SK-N-SH (cell line): Measurements from ENCODE around the gene ERI3. TPM values are rescaled to one million over a fixed set of nuclear protein-coding genes. Genes with fewer than 3 reads are reported as not detected.
A peak's percentile ranks its signal among the peaks of the same experiment; 100 is the strongest.

Experiments used
- CTCF ChIA-PET: fragments of 300-600, 350-600 bp; formaldehyde crosslinking; extraction: SDS; loops from one replicate; lab custom pipeline; 2021; lab: Yijun Ruan, JAX
- POLR2A ChIA-PET: fragments of 350-600 bp; sonication (Branson Sonifier 250); formaldehyde crosslinking; extraction: SDS; loops from one replicate; lab custom pipeline; 2020; ENCODE audit warnings: antibody characterized with exemption, inconsistent platforms; lab: Yijun Ruan, JAX
- DNase-seq: peaks from one replicate; pipeline ENCODE4 v3.0.0; 2012
- H2AFZ ChIP-seq: fragments of 200-600 bp; sonication (generic); 2 replicates; pipeline ENCODE4 v1.8.1; 2016; ENCODE audit warnings: antibody characterized with exemption, mild to moderate bottlenecking, low read depth
- H3F3A ChIP-seq: fragments of 200-600 bp; sonication (generic); replicated peaks from 2 replicates; pipeline ENCODE3; 2016; ENCODE audit warnings: antibody characterized with exemption, mild to moderate bottlenecking; ENCODE audit not compliant: insufficient read depth
- H3K27ac ChIP-seq, 2 experiments: fragments of 200-500 bp in 1 of 2; fragments of 200-600 bp in 1 of 2; sonication (Bioruptor generic) in 1 of 2; sonication (generic), shearing (Covaris generic) in 1 of 2; 2 replicates each; pipeline versions ENCODE4 v1.5.1 to v1.6.1; 2014 to 2016; ENCODE audit warnings: low read depth in 2 of 2, inconsistent platforms in 1 of 2, low read length in 1 of 2, mild to moderate bottlenecking in 1 of 2, mixed read lengths in 1 of 2
- H3K27me3 ChIP-seq: fragments of 200-600 bp; sonication (generic), shearing (Covaris generic); 2 replicates; pipeline ENCODE4 v1.6.1; 2016; ENCODE audit warnings: mixed run types; ENCODE audit not compliant: insufficient read depth
- H3K36me3 ChIP-seq, 2 experiments: fragments of 200-500 bp in 1 of 2; fragments of 200-600 bp in 1 of 2; sonication (Bioruptor generic) in 1 of 2; sonication (generic) in 1 of 2; replicated peaks in 1 of 2; 2 replicates each; pipeline versions ENCODE3 to v1.5.1; 2014 to 2016; ENCODE audit warnings: low read length in 1 of 2, mild to moderate bottlenecking in 1 of 2; ENCODE audit not compliant: insufficient read depth in 2 of 2, control insufficient read depth in 1 of 2
- H3K4me1 ChIP-seq, 2 experiments: fragments of 200-500 bp in 1 of 2; fragments of 200-600 bp in 1 of 2; sonication (Bioruptor generic) in 1 of 2; sonication (generic), shearing (Covaris generic) in 1 of 2; 2 replicates each; pipeline versions ENCODE4 v1.5.1 to v1.6.1; 2014 to 2016; ENCODE audit warnings: low read depth in 1 of 2, low read length in 1 of 2, mixed run types in 1 of 2; ENCODE audit not compliant: insufficient read depth in 2 of 2, control insufficient read depth in 1 of 2
- H3K4me2 ChIP-seq: fragments of 200-600 bp; sonication (generic), shearing (Covaris generic); 2 replicates; pipeline ENCODE4 v1.6.1; 2017; ENCODE audit warnings: mixed run types
- H3K4me3 ChIP-seq, 2 experiments: fragments of 200-500 bp in 1 of 2; fragments of 200-600 bp in 1 of 2; sonication (Bioruptor generic) in 1 of 2; sonication (generic), shearing (Covaris generic) in 1 of 2; 2 replicates each; pipeline versions ENCODE4 v1.5.1 to v1.8.1; 2014 to 2016; ENCODE audit warnings: low read depth in 2 of 2, inconsistent platforms in 1 of 2, low read length in 1 of 2, mild to moderate bottlenecking in 1 of 2, mixed read lengths in 1 of 2, moderate library complexity in 1 of 2
- H3K79me2 ChIP-seq: fragments of 200-600 bp; sonication (generic); 2 replicates; pipeline ENCODE4 v1.8.1; 2017; ENCODE audit warnings: mild to moderate bottlenecking; ENCODE audit not compliant: insufficient read depth
- H3K9ac ChIP-seq: fragments of 200-600 bp; sonication (generic); 2 replicates; pipeline ENCODE4 v1.6.1; 2017; ENCODE audit warnings: mixed run types
- H3K9me2 ChIP-seq: fragments of 200-600 bp; sonication (generic); 2 replicates; pipeline ENCODE4 v1.6.1; 2017; ENCODE audit warnings: mixed run types
- H3K9me3 ChIP-seq: fragments of 200-600 bp; sonication (generic); 2 replicates; pipeline ENCODE4 v1.6.1; 2017; ENCODE audit warnings: mixed run types, mild to moderate bottlenecking, moderate library complexity
- H4K20me1 ChIP-seq: fragments of 200-600 bp; sonication (generic); 2 replicates; pipeline ENCODE4 v1.6.1; 2017; ENCODE audit warnings: mild to moderate bottlenecking, mixed run types; ENCODE audit not compliant: insufficient read depth
- CHD2 ChIP-seq: fragments of 150-350 bp; IDR thresholded peaks from 2 replicates; pipeline ENCODE4 v1.6.1; 2018; ENCODE audit warnings: low read length; ENCODE audit not compliant: partially characterized antibody
- ELF1 ChIP-seq: IDR thresholded peaks from 2 replicates; pipeline ENCODE4 v1.4.0; 2012
- FOSL2 ChIP-seq: IDR thresholded peaks from 2 replicates; pipeline ENCODE4 v1.4.0; 2012; ENCODE audit warnings: low read depth, mild to moderate bottlenecking, moderate library complexity, borderline replicate concordance
- FOXJ3 ChIP-seq: sonication (generic); formaldehyde crosslinking; IDR thresholded peaks from 2 replicates; pipeline ENCODE4 v1.5.1; 2020; ENCODE audit warnings: mild to moderate bottlenecking, missing genetic modification reagents
- FOXM1 ChIP-seq: IDR thresholded peaks from 2 replicates; pipeline ENCODE4 v1.4.0; 2012; ENCODE audit warnings: low read depth, mild to moderate bottlenecking
- GABPA ChIP-seq: IDR thresholded peaks from 2 replicates; pipeline ENCODE4 v1.4.0; 2012; ENCODE audit warnings: low read depth, mild to moderate bottlenecking
- GATA2 ChIP-seq: sonication (generic); formaldehyde crosslinking; IDR thresholded peaks from 2 replicates; pipeline ENCODE4 v1.5.0; 2020; ENCODE audit warnings: mild to moderate bottlenecking, missing genetic modification reagents
- JUND ChIP-seq: IDR thresholded peaks from 2 replicates; pipeline ENCODE4 v1.4.0; 2012
- MEF2A ChIP-seq: IDR thresholded peaks from 2 replicates; pipeline ENCODE4 v1.4.0; 2012; ENCODE audit warnings: low read depth, borderline replicate concordance
- NFIC ChIP-seq: IDR thresholded peaks from 2 replicates; pipeline ENCODE4 v1.4.0; 2012; ENCODE audit warnings: borderline replicate concordance
- RAD21 ChIP-seq: IDR thresholded peaks from 2 replicates; pipeline ENCODE4 v1.6.1; 2012; ENCODE audit warnings: mild to moderate bottlenecking, low read length
- RCOR1 ChIP-seq: fragments of 150-350 bp; IDR thresholded peaks from 2 replicates; pipeline ENCODE4 v1.6.1; 2017; ENCODE audit warnings: antibody characterized with exemption, low read length
- RXRA ChIP-seq: IDR thresholded peaks from 2 replicates; pipeline ENCODE4 v1.4.0; 2012; ENCODE audit warnings: low read depth, mild to moderate bottlenecking, borderline replicate concordance
- SIN3A ChIP-seq: IDR thresholded peaks from 2 replicates; pipeline ENCODE4 v1.6.1; 2012; ENCODE audit warnings: low read depth, mild to moderate bottlenecking, low read length, moderate library complexity, borderline replicate concordance
- SMC3 ChIP-seq: IDR thresholded peaks from 2 replicates; pipeline ENCODE4 v1.6.1; 2012; ENCODE audit warnings: low read depth, low read length, improper control_type of control experiment
- TAF1 ChIP-seq: IDR thresholded peaks from 2 replicates; pipeline ENCODE4 v1.6.1; 2012; ENCODE audit warnings: low read depth, mild to moderate bottlenecking, low read length, moderate library complexity, borderline replicate concordance
- TCF12 ChIP-seq: IDR thresholded peaks from 2 replicates; pipeline ENCODE4 v1.4.0; 2012
- TEAD4 ChIP-seq: IDR thresholded peaks from 2 replicates; pipeline ENCODE4 v1.4.0; 2012; ENCODE audit warnings: mild to moderate bottlenecking, borderline replicate concordance; ENCODE audit not compliant: insufficient read depth
- USF1 ChIP-seq: IDR thresholded peaks from 2 replicates; pipeline ENCODE4 v1.4.0; 2012; ENCODE audit warnings: low read depth, borderline replicate concordance
- USF2 ChIP-seq: fragments of 150-350 bp; IDR thresholded peaks from 2 replicates; pipeline ENCODE4 v1.6.1; 2017; ENCODE audit warnings: antibody characterized with exemption, low read length, low read depth, borderline replicate concordance
- YY1 ChIP-seq: IDR thresholded peaks from 2 replicates; pipeline ENCODE4 v1.4.0; 2012; ENCODE audit warnings: low read depth, mild to moderate bottlenecking
- WGBS: methylation state at CpG from one replicate; pipeline ENCODE4 v1.1.6; 2017; ENCODE audit warnings: low lambda C conversion rate; 5-methylcytosine and 5-hydroxymethylcytosine counted together
- polyA plus RNA-seq, 3 experiments: library from polyadenylated mRNA; depleted of rRNA; stranded (reverse); fragments of >200 nt; gene quantifications; 2 replicates each; pipeline ENCODE4 v1.2.3, GENCODE V29; 2012
- TF ChIP-seq, protein P1 (sequence below): IDR thresholded peaks from 2 replicates; pipeline ENCODE4 v1.4.0; 2012; ENCODE audit warnings: low read depth
- TF ChIP-seq, protein P2 (sequence below): IDR thresholded peaks from 2 replicates; pipeline ENCODE4 v1.4.0; 2012; ENCODE audit warnings: low read depth, borderline replicate concordance
- TF ChIP-seq, protein P3 (sequence below): fragments of 200-600 bp; sonication (generic); IDR thresholded peaks from 2 replicates; pipeline ENCODE4 v1.6.1; 2017; ENCODE audit warnings: antibody characterized with exemption, mild to moderate bottlenecking, moderate library complexity

ERI3 gene
- polyA plus RNA-seq, 1 of the 3 experiments (the other 2 are of a cell fraction) = 60.7 TPM

GRCh38 chr1:44228218-44228617 lies 126.8 kb downstream of the ERI3 start:
- CTCF ChIA-PET = interaction anchor here (0.9 to 5.1 kb wide), 3 partner anchors 10 to 367 kb away, joined by 3 to 45 read pairs (median 3); no protein-coding TSS in a partner anchor
- Histone ChIP-seq H3K36me3 (peaks cover 0 to 18% of the 10 kb centered on the region in 2 experiments), H3K4me2 (no peak overlapping the region), H3K4me3 (no peak overlapping the region), H3K27me3 (no peaks in the 10 kb centered on the region), H3K4me1 (no peaks in the 10 kb centered on the region), H3K79me2 (no peaks in the 10 kb centered on the region), H3K9me3 (no peaks in the 10 kb centered on the region), H3K27ac (no peak overlapping the region), H4K20me1 (no peaks in the 10 kb centered on the region), H3K9me2 (no peaks in the 10 kb centered on the region), H3K9ac (no peak overlapping the region), H3F3A (no peaks in the 10 kb centered on the region), H2AFZ (no peak overlapping the region)
- WGBS = 98% methylated on average over 13 of the region's 13 CpGs
- POLR2A ChIA-PET = no interaction called here
- TF ChIP-seq GABPA (no peak), ELF1 (no peak), SIN3A (no peak), TAF1 (no peak), YY1 (no peak), TEAD4 (no peak), CHD2 (no peak), FOXM1 (no peak), NFIC (no peak), FOSL2 (no peak), FOXJ3 (no peak), RCOR1 (no peak), USF1 (no peak), USF2 (no peak)
- no peak for DNase-seq

DNA sequence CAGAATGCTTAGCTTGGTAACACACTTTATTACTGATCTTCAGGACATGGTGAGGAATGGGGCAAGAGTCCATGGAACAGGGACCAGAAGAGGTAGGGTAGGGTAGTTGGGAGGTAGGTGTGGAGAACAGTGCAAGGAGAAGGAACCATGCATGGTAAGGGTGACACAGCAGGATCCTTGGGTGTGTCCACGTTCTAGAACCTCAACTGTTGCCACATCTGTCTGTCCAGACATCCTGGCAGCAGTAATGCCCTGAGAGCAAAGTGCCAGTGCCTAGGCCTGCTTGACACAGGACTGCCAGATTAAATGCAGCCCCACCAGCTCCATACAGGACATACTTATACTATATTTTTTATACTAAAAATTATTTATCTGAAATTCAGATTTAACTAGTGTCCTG lies 127.8 kb downstream of the ERI3 start:
- no peaks in the 10 kb centered on the region for H3K27me3 ChIP-seq
- 100% methylated on average over 1 of the region's 1 CpG for WGBS
- ChIA-PET POLR2A (no interaction called here), CTCF (interaction anchor here (1.0 to 5.1 kb wide), 4 partner anchors 9 to 368 kb away, joined by 3 to 45 read pairs (median 4); no protein-coding TSS in a partner anchor)
- no peak overlapping the region for H3K9ac ChIP-seq
- H3K4me1 ChIP-seq = no peaks in the 10 kb centered on the region
- no peaks in the 10 kb centered on the region for H3K9me2 ChIP-seq
- DNase-seq = peak; percentile 3
- H2AFZ ChIP-seq = no peak overlapping the region
- H3K36me3 ChIP-seq = peaks cover 0 to 18% of the 10 kb centered on the region in 2 experiments
- H3K9me3 ChIP-seq = no peaks in the 10 kb centered on the region
- H3K79me2 ChIP-seq = no peaks in the 10 kb centered on the region
- H3K4me2 ChIP-seq = no peak overlapping the region
- H4K20me1 ChIP-seq = no peaks in the 10 kb centered on the region
- no peak overlapping the region for H3K4me3 ChIP-seq
- no peak overlapping the region for H3K27ac ChIP-seq
- no peaks in the 10 kb centered on the region for H3F3A ChIP-seq
- TF ChIP-seq RXRA (no peak), ELF1 (no peak), RAD21 (no peak), RCOR1 (no peak), GATA2 (CRISPR knock-in tag) (no peak), NFIC (no peak), JUND (no peak), YY1 (no peak), SMC3 (no peak), TCF12 (no peak), FOSL2 (no peak), MEF2A (no peak)
- TF ChIP-seq, protein P1, sequence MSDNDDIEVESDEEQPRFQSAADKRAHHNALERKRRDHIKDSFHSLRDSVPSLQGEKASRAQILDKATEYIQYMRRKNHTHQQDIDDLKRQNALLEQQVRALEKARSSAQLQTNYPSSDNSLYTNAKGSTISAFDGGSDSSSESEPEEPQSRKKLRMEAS = no peak
- TF ChIP-seq, protein P2, sequence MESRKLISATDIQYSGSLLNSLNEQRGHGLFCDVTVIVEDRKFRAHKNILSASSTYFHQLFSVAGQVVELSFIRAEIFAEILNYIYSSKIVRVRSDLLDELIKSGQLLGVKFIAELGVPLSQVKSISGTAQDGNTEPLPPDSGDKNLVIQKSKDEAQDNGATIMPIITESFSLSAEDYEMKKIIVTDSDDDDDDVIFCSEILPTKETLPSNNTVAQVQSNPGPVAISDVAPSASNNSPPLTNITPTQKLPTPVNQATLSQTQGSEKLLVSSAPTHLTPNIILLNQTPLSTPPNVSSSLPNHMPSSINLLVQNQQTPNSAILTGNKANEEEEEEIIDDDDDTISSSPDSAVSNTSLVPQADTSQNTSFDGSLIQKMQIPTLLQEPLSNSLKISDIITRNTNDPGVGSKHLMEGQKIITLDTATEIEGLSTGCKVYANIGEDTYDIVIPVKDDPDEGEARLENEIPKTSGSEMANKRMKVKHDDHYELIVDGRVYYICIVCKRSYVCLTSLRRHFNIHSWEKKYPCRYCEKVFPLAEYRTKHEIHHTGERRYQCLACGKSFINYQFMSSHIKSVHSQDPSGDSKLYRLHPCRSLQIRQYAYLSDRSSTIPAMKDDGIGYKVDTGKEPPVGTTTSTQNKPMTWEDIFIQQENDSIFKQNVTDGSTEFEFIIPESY = no peak
- TF ChIP-seq, protein P3, sequence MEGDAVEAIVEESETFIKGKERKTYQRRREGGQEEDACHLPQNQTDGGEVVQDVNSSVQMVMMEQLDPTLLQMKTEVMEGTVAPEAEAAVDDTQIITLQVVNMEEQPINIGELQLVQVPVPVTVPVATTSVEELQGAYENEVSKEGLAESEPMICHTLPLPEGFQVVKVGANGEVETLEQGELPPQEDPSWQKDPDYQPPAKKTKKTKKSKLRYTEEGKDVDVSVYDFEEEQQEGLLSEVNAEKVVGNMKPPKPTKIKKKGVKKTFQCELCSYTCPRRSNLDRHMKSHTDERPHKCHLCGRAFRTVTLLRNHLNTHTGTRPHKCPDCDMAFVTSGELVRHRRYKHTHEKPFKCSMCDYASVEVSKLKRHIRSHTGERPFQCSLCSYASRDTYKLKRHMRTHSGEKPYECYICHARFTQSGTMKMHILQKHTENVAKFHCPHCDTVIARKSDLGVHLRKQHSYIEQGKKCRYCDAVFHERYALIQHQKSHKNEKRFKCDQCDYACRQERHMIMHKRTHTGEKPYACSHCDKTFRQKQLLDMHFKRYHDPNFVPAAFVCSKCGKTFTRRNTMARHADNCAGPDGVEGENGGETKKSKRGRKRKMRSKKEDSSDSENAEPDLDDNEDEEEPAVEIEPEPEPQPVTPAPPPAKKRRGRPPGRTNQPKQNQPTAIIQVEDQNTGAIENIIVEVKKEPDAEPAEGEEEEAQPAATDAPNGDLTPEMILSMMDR = no peak
